Retinal pigment epithelial cell (primary cell): ENCODE data around the gene CPSF4.

Source experiments
- DNase-seq: peaks from one replicate; pipeline ENCODE4 v3.0.0-alpha.2; 2010; ENCODE audit warnings: low read depth
- H3K4me3 ChIP-seq: 2 replicates; pipeline ENCODE4 v1.5.1; 2011; ENCODE audit warnings: mild to moderate bottlenecking, low read length, control low read depth, moderate library complexity
- TF ChIP-seq, protein P1 (sequence below): conservative IDR thresholded peaks from 2 replicates; pipeline ENCODE4 v1.5.1; 2011; ENCODE audit warnings: low read depth, low read length, control low read depth, inconsistent platforms

Gene CPSF4

DNA sequence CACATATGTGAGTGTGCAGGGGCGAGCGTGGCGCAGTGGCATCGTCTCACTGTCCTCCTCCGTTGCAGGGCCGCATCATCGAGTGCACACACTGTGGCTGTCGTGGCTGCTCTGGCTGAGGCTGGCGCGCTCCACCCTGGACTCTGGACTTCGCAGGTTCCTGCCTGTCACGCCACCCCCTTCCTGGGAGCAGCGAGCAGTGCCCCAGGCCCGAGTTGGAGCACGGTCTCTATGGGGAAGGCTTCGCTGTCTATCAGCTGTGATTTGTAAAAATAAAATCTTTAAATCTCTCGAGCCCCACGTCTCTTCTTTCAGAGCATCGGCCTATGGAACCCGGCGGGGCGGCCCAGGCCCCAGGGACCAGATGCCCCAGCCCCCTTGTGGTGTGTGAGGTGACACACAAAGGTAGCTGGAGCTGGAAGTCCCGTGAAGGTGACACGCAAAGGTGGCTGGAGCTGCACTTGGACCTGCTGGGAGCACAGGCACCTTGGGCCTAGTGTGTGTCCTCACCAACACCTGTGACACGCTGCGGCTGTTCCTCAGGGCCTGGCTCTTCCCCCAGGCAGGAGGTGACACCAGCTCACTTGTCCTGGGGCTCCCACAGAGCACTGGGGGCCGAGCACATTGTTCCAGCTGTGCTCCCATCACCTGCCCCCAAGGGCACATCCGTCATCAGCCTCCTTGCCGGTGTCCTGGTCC, 19.3 kb upstream of the CPSF4 start:
- H3K4me3 ChIP-seq: no peak overlapping the region
- DNase-seq: no peak
- TF ChIP-seq, protein P1, sequence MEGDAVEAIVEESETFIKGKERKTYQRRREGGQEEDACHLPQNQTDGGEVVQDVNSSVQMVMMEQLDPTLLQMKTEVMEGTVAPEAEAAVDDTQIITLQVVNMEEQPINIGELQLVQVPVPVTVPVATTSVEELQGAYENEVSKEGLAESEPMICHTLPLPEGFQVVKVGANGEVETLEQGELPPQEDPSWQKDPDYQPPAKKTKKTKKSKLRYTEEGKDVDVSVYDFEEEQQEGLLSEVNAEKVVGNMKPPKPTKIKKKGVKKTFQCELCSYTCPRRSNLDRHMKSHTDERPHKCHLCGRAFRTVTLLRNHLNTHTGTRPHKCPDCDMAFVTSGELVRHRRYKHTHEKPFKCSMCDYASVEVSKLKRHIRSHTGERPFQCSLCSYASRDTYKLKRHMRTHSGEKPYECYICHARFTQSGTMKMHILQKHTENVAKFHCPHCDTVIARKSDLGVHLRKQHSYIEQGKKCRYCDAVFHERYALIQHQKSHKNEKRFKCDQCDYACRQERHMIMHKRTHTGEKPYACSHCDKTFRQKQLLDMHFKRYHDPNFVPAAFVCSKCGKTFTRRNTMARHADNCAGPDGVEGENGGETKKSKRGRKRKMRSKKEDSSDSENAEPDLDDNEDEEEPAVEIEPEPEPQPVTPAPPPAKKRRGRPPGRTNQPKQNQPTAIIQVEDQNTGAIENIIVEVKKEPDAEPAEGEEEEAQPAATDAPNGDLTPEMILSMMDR: no peak

DNA sequence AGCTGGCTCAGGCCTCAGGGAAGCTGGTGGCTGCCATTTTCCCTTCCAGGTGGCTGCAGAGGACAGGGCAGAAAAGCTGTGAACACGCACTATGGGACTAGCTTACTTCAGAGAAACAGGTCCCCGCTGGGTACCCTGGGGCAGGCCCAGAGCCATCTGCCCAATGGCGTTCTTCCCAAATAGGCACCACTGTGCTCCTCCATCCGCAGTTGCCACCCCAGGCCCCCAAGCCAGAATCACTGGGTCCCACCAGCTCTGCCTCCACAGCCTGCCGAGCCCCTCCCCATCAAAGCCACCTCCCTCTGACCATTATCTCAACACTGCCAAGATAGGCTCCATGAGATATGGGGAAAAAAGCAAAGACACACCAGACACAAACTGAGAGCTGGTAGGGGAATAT, 18.5 kb upstream of the CPSF4 start:
- DNase-seq: no peak
- no peak overlapping the region for H3K4me3 ChIP-seq
- TF ChIP-seq, protein P1: no peak

DNA sequence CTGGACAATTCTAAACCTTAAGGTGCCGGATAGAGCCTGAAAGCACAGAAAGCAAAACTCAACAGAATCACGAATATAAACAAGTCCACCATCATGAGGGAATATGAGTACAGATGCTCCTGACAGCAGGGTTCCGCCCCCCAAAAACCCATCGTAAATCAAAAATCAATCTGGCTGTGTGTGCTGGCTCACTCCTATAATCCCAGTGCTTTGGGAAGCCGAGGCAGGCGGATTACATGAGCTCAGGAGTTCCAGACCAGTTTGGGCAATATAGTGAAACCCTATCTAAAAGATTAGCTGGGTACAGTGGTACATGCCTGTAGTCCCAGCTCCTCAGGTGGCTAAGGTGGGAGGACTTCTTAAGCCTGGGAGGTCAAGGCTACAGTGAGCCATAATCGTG, 17.8 kb upstream of the CPSF4 start:
- H3K4me3 ChIP-seq: no peak overlapping the region
- TF ChIP-seq, protein P1: no peak
- DNase-seq: no peak

DNA sequence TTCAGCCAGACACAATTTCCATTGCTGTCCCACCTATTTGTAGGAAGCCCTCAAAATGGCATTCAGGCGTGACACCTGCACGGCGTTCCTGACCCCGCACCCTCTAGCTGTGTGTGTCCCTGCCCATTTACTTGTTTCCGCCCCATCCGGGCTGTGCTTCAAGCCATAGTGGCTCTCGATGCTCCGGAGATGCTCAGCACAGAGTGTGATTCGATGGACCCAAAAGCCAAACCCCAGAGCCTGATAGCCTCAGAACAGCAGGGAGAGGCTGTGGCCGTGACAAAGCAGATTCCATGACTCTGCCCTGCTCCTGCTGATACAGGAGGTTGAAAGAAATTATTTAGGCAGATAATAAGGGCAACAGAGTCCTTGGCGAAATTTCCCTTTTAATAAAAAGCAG, 16.6 kb upstream of the CPSF4 start:
- no peak for DNase-seq
- TF ChIP-seq, protein P1: no peak
- no peak overlapping the region for H3K4me3 ChIP-seq

DNA sequence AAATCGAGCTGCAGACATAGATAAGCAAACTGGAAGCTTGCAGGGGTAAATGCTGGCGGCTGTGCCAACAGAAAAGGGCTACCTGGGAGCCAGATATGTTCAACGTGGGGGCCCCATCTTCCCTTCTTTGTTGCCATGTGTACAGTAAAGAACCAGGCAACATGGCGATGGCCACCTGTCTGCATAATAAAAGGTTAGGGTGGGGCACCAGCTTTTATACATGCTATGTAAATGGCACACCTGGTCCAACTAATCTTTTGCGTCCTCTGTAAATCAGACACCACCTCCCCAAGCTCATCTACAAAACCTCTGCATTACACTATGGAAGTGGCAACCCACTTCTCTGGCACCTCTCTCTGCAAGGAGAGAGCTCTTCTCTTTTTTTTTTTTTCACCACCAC, 16.1 kb upstream of the CPSF4 start:
- no peak overlapping the region for H3K4me3 ChIP-seq
- TF ChIP-seq, protein P1: no peak
- no peak for DNase-seq

DNA sequence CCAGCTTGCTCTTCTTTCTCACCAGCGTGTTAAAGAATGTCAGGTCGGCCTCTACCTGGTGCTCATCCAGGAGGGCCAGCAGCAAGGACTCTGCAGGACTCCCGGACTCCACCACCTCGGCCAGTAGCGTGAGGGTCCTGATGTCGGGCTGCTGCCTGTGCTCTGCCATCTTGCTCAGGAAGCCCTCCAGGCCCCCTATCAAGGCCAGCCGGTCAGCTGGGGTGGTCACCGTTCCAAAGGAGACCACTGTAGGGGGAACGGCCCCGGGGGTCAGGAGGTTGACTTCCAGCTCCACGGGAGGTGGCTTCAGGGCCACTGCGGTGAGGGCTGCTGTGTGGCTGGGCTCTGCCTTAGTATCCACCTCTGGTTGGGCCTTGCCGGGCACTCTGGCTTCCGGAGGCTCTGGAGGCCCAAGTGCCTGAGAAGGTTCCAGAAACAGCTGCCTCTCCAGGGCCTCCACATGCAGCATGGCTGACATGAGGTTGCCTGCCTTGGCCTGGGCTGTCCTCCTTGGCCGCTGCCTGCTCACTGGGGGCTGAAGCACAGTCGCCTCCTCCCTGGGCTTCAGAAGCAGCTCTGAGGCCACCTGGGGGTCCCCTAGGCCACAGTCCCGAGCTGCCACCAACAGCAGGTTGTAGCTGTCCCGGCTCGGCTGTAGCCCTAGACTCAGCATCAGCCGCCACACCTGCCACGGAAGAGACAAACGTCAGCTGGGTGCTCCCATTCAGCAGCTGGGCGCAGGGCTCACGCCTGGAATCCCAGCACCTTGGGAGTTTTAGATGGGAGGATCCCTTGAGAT, 13.6 kb upstream of the CPSF4 start:
- DNase-seq: no peak
- TF ChIP-seq, protein P1: no peak
- no peak overlapping the region for H3K4me3 ChIP-seq
